OCI-LY1 (cell line): ENCODE measurements around the gene PAMR1.

Source experiments
- CTCF ChIP-seq: fragments of 200-600 bp; sonication (generic), shearing (Covaris generic); IDR thresholded peaks from 2 replicates; pipeline ENCODE4 v1.5.1; 2017; ENCODE audit warnings: mild to moderate bottlenecking, antibody characterized with exemption, low read length, moderate library complexity, mixed read lengths
- EZH2 ChIP-seq: fragments of 200-600 bp; sonication (generic), shearing (Covaris generic); IDR thresholded peaks from 2 replicates; pipeline ENCODE4 v1.8.0; 2017; ENCODE audit warnings: borderline replicate concordance, mixed run types, mild to moderate bottlenecking, antibody characterized with exemption, low read length, moderate library complexity, mixed read lengths

- TF ChIP-seq CTCF, result no peak
- TF ChIP-seq EZH2, result no peak
Observed at GRCh38 chr11:35403765-35404387, 121.5 kb downstream of the PAMR1 start.
